Tibial artery (tissue), 4 donors: ENCODE measurements around the gene KDM2B.

Source experiments
- DNase-seq, 2 donors: peaks; one replicate each; pipeline ENCODE4 v3.0.0-alpha.2; 2019
- H3K27ac ChIP-seq, 2 donors: fragments of 200-600 bp; sonication (generic) in 1 of 2; 1 replicate in 1 of 2; 2 replicates in 1 of 2; pipeline ENCODE4 v1.5.1; 2018 to 2019; ENCODE audit warnings: mild to moderate bottlenecking in 1 of 2
- H3K27me3 ChIP-seq, 2 donors: fragments of 200-600 bp; sonication (generic) in 1 of 2; one replicate each; pipeline versions ENCODE4 v1.5.1 to v1.6.0; 2016 to 2019
- H3K36me3 ChIP-seq, 3 donors: fragments of 200-600 bp; sonication (generic) in 2 of 3; one replicate each; pipeline ENCODE4 v1.5.1; 2016 to 2019; ENCODE audit warnings: mild to moderate bottlenecking in 2 of 3
- H3K4me1 ChIP-seq, 4 donors: fragments of 200-600 bp; sonication (generic) in 2 of 4; 1 replicate in 3 of 4; 2 replicates in 1 of 4; pipeline ENCODE4 v1.5.1; 2016 to 2019
- H3K4me3 ChIP-seq, 2 donors: fragments of 200-600 bp; sonication (generic) in 1 of 2; 1 replicate in 1 of 2; 2 replicates in 1 of 2; pipeline ENCODE4 v1.5.1; 2018 to 2019; ENCODE audit warnings: mild to moderate bottlenecking in 2 of 2
- H3K9me3 ChIP-seq, 3 donors: fragments of 200-600 bp; sonication (generic) in 1 of 3; one replicate each; pipeline ENCODE4 v1.5.1; 2016 to 2019
- intact Hi-C: fragments of 100-400 bp; cut with DNase I; formaldehyde crosslinking; loops from one replicate; pipeline ENCODE4 v1.15.0; 2023; ENCODE audit warnings: low total_unique reads
- TF ChIP-seq, protein P1 (sequence below), 2 experiments: fragments of 200-600 bp in 1 of 2; fragments of 450-650 bp in 1 of 2; IDR thresholded peaks; one replicate each; pipeline ENCODE4 v1.5.1; 2017 to 2019; ENCODE audit warnings: antibody characterized with exemption in 2 of 2, mild to moderate bottlenecking in 1 of 2, moderate library complexity in 1 of 2

The KDM2B gene

GRCh38 chr12:121403721-121404120, 177.1 kb downstream of the KDM2B start:
- H3K27ac ChIP-seq, result no peak overlapping the region
- DNase-seq, result no peak

GRCh38 chr12:121400332-121401139, 180.3 kb downstream of the KDM2B start:
- H3K4me1 ChIP-seq, result peaks cover 0 to 27% (median 14%) of the 10 kb centered on the region in 4 donors
- H3K36me3 ChIP-seq, result peaks cover 0 to 12% (median 8%) of the 10 kb centered on the region in 3 donors
- no peaks in the 10 kb centered on the region for H3K9me3 ChIP-seq
- intact Hi-C loops, result loop anchor here (5.0 kb wide), 1 partner anchor 48 kb away; the partner anchor contains the start of gene ANAPC5
- H3K27me3 ChIP-seq, result peaks cover 0 to 3% of the 10 kb centered on the region in 2 donors
- peak overlapping the region; percentile 69 to 70 for H3K4me3 ChIP-seq
- peak overlapping the region; percentile 85 to 86 for H3K27ac ChIP-seq
- TF ChIP-seq, protein P1, sequence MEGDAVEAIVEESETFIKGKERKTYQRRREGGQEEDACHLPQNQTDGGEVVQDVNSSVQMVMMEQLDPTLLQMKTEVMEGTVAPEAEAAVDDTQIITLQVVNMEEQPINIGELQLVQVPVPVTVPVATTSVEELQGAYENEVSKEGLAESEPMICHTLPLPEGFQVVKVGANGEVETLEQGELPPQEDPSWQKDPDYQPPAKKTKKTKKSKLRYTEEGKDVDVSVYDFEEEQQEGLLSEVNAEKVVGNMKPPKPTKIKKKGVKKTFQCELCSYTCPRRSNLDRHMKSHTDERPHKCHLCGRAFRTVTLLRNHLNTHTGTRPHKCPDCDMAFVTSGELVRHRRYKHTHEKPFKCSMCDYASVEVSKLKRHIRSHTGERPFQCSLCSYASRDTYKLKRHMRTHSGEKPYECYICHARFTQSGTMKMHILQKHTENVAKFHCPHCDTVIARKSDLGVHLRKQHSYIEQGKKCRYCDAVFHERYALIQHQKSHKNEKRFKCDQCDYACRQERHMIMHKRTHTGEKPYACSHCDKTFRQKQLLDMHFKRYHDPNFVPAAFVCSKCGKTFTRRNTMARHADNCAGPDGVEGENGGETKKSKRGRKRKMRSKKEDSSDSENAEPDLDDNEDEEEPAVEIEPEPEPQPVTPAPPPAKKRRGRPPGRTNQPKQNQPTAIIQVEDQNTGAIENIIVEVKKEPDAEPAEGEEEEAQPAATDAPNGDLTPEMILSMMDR (IDR thresholded peaks at IDR 0.05), result no peak
- DNase-seq, result peak; percentile 23 to 72

More at GRCh38 chr12:121403721-121404120, 177.1 kb downstream of the KDM2B start:
- no peaks in the 10 kb centered on the region for H3K9me3 ChIP-seq
- H3K4me3 ChIP-seq, result no peak overlapping the region
- peaks cover 8 to 42% (median 9%) of the 10 kb centered on the region in 3 donors for H3K36me3 ChIP-seq
- intact Hi-C loops, result loop anchor here (5.0 kb wide), 1 partner anchor 51 kb away; the partner anchor contains the start of gene ANAPC5
- peaks cover 0 to 3% of the 10 kb centered on the region in 2 donors for H3K27me3 ChIP-seq
- peaks cover 0 to 23% (median 13%) of the 10 kb centered on the region in 4 donors for H3K4me1 ChIP-seq
- TF ChIP-seq, protein P1 (IDR thresholded peaks at IDR 0.05), result no peak

DNA sequence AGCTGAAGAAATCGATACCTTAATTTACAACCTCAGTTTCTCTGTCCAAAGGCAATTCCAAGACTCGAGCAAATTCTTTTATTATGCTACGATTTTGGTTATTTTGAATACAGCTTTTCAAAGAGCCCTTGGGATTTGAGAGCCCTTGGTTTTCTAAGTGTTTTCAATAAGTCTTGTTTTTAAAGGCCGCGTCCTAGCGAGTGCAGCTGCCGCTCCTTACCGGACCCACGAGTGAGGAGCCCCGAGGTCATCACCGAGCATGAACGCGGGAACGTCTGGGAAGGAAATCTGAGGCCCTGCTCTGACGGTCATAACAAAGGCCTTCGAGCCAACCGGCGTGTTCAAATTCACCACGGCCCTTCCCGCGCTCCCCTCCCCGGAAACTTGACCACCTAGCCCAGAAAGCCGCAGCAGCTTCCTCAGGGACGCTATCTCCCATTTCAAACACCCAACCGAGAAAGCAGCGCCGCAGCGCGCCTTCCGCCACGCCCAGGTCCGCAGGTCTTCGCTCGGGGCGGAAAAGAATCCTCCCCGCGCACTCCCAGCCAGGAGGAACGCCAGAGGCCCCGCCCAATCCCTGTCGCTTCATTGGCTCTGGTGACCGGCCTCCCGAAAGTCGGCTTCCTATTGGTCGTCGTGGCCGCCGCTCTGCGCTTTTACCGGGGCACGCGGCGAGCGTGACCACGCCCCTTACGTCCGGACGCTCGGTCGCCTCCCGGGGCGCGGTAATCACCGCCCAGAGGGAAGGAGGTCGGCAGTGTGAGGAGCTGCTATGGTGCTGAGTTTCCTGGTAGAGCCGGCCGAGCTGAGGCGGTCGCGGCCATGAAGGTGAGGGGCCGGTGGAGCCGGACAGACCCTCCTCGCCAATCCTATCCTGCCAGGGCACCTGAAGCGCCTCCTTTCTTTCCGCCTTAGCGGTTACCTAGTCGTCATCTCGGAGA, 181.2 kb downstream of the KDM2B start, which contains the start of gene RNF34:
TSS of gene RNF34 (plus strand) at position 728 of the 941 bp plus-strand sequence. CDS start at position 823, 95 bp downstream.
- TF ChIP-seq, protein P1 (IDR thresholded peaks at IDR 0.05), result no peak
- Histone ChIP-seq H3K4me3 (peak within 1 kb of the TSS; percentile 69 to 70), H3K4me1 (peaks cover 0 to 27% (median 14%) of the 10 kb centered on the region in 4 donors), H3K27me3 (peaks cover 0 to 3% of the 10 kb centered on the region in 2 donors), H3K27ac (peak within 1 kb of the TSS; percentile 85 to 86), H3K9me3 (no peaks in the 10 kb centered on the region), H3K36me3 (peaks cover 0 to 3% (median 0%) of the 10 kb centered on the region in 3 donors)
- peak; percentile 98 to 99 for DNase-seq
- intact Hi-C loops, result loop anchor here (5.0 kb wide), 1 partner anchor 47 kb away; the partner anchor contains the start of gene ANAPC5

DNA sequence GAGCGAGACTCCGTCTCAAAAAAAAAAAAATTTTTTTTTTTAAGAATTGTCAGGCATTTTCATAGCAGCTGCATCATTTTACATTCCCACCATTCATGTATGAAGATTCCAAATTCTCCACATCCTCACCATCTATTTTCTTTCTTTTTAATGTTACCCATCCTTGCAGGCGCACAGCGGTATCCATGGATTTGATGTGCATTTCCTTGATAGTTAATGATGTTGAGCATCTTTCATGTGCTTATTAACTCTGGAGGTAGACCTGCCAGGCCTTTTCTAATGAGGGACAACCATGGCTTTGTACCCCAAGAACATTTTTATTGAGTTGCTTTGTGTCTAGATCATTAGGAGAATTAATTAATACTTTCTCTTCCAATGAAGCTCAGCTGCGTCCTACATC, 182.5 kb downstream of the KDM2B start:
- intact Hi-C loops, result no loop called here
- H3K27ac ChIP-seq, result no peak overlapping the region
- H3K27me3 ChIP-seq, result peaks cover 0 to 3% of the 10 kb centered on the region in 2 donors
- H3K9me3 ChIP-seq, result no peaks in the 10 kb centered on the region
- H3K4me3 ChIP-seq, result no peak overlapping the region
- DNase-seq, result no peak
- H3K36me3 ChIP-seq, result no peaks in the 10 kb centered on the region
- peaks cover 0 to 27% (median 14%) of the 10 kb centered on the region in 4 donors for H3K4me1 ChIP-seq
- TF ChIP-seq, protein P1 (IDR thresholded peaks at IDR 0.05), result no peak

DNA sequence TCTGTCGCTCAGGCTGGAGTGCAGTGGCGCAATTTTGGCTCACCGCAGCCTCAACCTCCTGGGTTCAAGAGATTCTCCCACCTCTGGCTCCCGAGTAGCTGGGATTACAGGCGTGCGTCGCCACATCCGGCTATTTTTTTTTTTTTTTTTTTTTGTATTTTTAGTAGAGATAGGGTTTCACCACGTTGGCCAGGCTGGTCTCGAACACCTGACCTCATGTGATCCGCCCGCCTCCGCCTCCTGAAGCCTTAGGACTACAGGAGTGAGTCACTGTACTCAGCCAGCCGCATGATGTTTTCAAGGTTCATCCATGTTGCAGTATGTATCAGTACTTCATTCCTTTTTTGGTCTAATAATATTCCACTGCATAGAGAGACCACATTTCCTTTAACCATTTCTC, 183.3 kb downstream of the KDM2B start:
- TF ChIP-seq, protein P1 (IDR thresholded peaks at IDR 0.05), result no peak
- no peak overlapping the region for H3K27ac ChIP-seq
- DNase-seq, result no peak
- H3K9me3 ChIP-seq, result no peaks in the 10 kb centered on the region
- intact Hi-C loops, result no loop called here
- peaks cover 0 to 27% (median 14%) of the 10 kb centered on the region in 4 donors for H3K4me1 ChIP-seq
- H3K4me3 ChIP-seq, result no peak overlapping the region
- H3K36me3 ChIP-seq, result no peaks in the 10 kb centered on the region
- H3K27me3 ChIP-seq, result peaks cover 0 to 3% of the 10 kb centered on the region in 2 donors
